Activated T-cell treated with anti-CD3 and anti-CD28 coated beads, Interleukin-2, amount 50 U/mL, for 48 hours (primary cell): ENCODE results near the gene LGALS12.
A peak's percentile ranks its signal among the peaks of the same experiment; 100 is the strongest.
"Not testable (repeated sequence)": the region's sequence is repeated elsewhere in the genome, so short reads cannot be mapped to it uniquely, and the experiment has no call there.

ENCODE experiments used
- DNase-seq, 2 experiments: peaks; one replicate each; pipeline ENCODE4 v3.0.0-alpha.2; 2020

Gene LGALS12

GRCh38 chr11:63534895-63535461 lies 29.1 kb downstream of the LGALS12 start:
- DNase-seq: peak; percentile 36 to 44

- peak; percentile 45 to 60 for DNase-seq
These were observed 29.9 kb downstream of the LGALS12 start for GRCh38 chr11:63535734-63536133.

- DNase-seq: peak; percentile 53 to 54
These were observed 30.9 kb downstream of the LGALS12 start, which contains the start of gene PLAAT4 for GRCh38 chr11:63536669-63537292. Gene PLAAT4 (plus strand): TSS chr11:63536808. CDS start chr11:63536869, 61 bp downstream.

- DNase-seq: peak; percentile 48 to 53
These were observed 31.6 kb downstream of the LGALS12 start for GRCh38 chr11:63537293-63538101.

GRCh38 chr11:63542506-63542905 lies 36.6 kb downstream of the LGALS12 start:
- not testable (repeated sequence) for DNase-seq

- DNase-seq: no peak
These were observed 37.8 kb downstream of the LGALS12 start for GRCh38 chr11:63543711-63544110.

GRCh38 chr11:63547061-63547460 lies 41.2 kb downstream of the LGALS12 start:
- DNase-seq: no peak

GRCh38 chr11:63548178-63548577 lies 42.3 kb downstream of the LGALS12 start:
- DNase-seq: no peak

- no peak for DNase-seq
These were observed 43.5 kb downstream of the LGALS12 start for GRCh38 chr11:63549411-63549810.

- not testable (repeated sequence) for DNase-seq
These were observed 44.3 kb downstream of the LGALS12 start for GRCh38 chr11:63550156-63550700.

GRCh38 chr11:63551091-63551888 lies 45.4 kb downstream of the LGALS12 start:
- peak; percentile 48 to 58 for DNase-seq

- DNase-seq: peak; percentile 51 to 55
These were observed 46.0 kb downstream of the LGALS12 start for GRCh38 chr11:63551889-63552266.

GRCh38 chr11:63552921-63553320 lies 47.0 kb downstream of the LGALS12 start:
- peak in 1 of 2 experiments; percentile 24 for DNase-seq

GRCh38 chr11:63553759-63554158 lies 47.9 kb downstream of the LGALS12 start:
- DNase-seq: peak; percentile 60 to 72

GRCh38 chr11:63554877-63555223 lies 49.0 kb downstream of the LGALS12 start:
- DNase-seq: no peak

- DNase-seq: no peak
These were observed 50.6 kb downstream of the LGALS12 start for GRCh38 chr11:63556404-63557013.

- no peak for DNase-seq
These were observed 51.7 kb downstream of the LGALS12 start for GRCh38 chr11:63557570-63557969.

- no peak for DNase-seq
These were observed 52.7 kb downstream of the LGALS12 start for GRCh38 chr11:63558459-63559157.

- no peak for DNase-seq
These were observed 54.8 kb downstream of the LGALS12 start for GRCh38 chr11:63560506-63561180.

- no peak for DNase-seq
These were observed 57.5 kb downstream of the LGALS12 start, which contains the start of gene PLAAT2 for GRCh38 chr11:63563201-63564055. Gene PLAAT2 (minus strand): TSS chr11:63563379. CDS start chr11:63563324, 55 bp downstream.
